HG02852 (cell line): ENCODE measurements around the gene HOXA11.

ENCODE experiments used
- ATAC-seq: cut with Tn5 transposase; IDR thresholded peaks from one replicate; pipeline ENCODE4 v1.9.1; 2021; ENCODE audit warnings: mild to moderate bottlenecking, moderate library complexity; ENCODE audit not compliant: unreplicated experiment

HOXA11 gene

GRCh38 chr7:27194002-27194352 lies 8.9 kb upstream of the HOXA11 start:
- ATAC-seq, result no peak

GRCh38 chr7:27193335-27194001 lies 8.4 kb upstream of the HOXA11 start:
- no peak for ATAC-seq

GRCh38 chr7:27192546-27193334 lies 7.7 kb upstream of the HOXA11 start:
- ATAC-seq, result no peak

GRCh38 chr7:27191833-27192545 lies 7.0 kb upstream of the HOXA11 start:
- ATAC-seq, result no peak

GRCh38 chr7:27191161-27191731 lies 6.2 kb upstream of the HOXA11 start:
- no peak for ATAC-seq

- no peak for ATAC-seq
Observed at GRCh38 chr7:27189997-27190748, 5.1 kb upstream of the HOXA11 start.

GRCh38 chr7:27189295-27189996 lies 4.4 kb upstream of the HOXA11 start:
- no peak for ATAC-seq

GRCh38 chr7:27188386-27189294 lies 3.6 kb upstream of the HOXA11 start:
- ATAC-seq, result no peak

GRCh38 chr7:27187475-27188385 lies 2.7 kb upstream of the HOXA11 start:
- ATAC-seq, result no peak

GRCh38 chr7:27186668-27187474 lies 1.8 kb upstream of the HOXA11 start:
- no peak for ATAC-seq

GRCh38 chr7:27185854-27186667 lies 1.0 kb upstream of the HOXA11 start:
- ATAC-seq, result no peak

GRCh38 chr7:27184337-27185012 lies 557 bp downstream of the HOXA11 start:
- ATAC-seq, result no peak

- ATAC-seq, result no peak
Observed at GRCh38 chr7:27183682-27184336, 1.2 kb downstream of the HOXA11 start.

- no peak for ATAC-seq
Observed at GRCh38 chr7:27182861-27183681, 2.0 kb downstream of the HOXA11 start.
